ENCODE results near the gene NBPF12.
"Not testable (repeated sequence)": the region's sequence is repeated elsewhere in the genome, so short reads cannot be mapped to it uniquely, and the experiment has no call there.

Gene NBPF12, protein sequence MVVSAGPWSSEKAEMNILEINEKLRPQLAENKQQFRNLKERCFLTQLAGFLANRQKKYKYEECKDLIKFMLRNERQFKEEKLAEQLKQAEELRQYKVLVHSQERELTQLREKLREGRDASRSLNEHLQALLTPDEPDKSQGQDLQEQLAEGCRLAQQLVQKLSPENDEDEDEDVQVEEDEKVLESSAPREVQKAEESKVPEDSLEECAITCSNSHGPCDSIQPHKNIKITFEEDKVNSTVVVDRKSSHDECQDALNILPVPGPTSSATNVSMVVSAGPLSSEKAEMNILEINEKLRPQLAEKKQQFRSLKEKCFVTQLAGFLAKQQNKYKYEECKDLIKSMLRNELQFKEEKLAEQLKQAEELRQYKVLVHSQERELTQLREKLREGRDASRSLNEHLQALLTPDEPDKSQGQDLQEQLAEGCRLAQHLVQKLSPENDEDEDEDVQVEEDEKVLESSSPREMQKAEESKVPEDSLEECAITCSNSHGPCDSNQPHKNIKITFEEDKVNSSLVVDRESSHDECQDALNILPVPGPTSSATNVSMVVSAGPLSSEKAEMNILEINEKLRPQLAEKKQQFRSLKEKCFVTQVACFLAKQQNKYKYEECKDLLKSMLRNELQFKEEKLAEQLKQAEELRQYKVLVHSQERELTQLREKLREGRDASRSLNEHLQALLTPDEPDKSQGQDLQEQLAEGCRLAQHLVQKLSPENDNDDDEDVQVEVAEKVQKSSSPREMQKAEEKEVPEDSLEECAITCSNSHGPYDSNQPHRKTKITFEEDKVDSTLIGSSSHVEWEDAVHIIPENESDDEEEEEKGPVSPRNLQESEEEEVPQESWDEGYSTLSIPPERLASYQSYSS (N-terminal part only)

DNA sequence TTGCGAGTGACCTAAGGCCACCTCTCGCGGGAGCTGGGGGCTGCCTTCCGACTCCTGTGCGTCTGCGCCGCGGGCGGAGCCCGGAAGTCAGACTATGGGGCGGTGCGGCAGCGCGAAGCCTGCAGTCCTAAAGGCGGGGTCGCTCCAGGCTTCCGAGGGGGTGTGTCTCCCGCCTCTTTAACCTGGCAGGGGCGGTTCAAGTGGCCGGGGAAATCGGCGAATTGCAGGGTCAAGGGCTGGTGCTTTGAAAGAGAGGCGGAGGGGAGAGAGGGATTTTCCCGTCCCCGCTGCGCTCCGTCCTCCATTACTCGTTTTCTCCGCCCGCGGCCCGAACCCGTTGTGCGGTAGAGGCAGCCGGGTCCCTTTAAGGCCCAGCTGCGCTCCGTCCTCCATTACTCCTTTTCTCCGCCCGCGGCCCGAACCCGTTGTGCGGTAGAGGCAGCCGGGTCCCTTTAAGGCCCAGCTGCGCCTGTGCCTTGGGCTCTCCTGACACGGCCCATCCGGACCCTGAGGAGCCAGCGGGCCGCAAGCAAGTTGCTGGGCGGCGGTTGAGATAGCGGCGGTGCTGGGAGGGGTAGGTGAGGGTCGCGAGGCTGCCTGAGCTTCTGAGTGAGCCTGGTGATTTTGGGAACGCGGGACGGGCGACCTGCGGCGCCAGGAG, at the start of gene NBPF12:
NBPF12 (plus strand) TSS at position 83 of the 661 bp plus-strand sequence. CDS start 21,820 bp downstream, outside the sequence.
- peak; percentile 68 for DNase-seq (ENCODE audit: low spot score)

DNA sequence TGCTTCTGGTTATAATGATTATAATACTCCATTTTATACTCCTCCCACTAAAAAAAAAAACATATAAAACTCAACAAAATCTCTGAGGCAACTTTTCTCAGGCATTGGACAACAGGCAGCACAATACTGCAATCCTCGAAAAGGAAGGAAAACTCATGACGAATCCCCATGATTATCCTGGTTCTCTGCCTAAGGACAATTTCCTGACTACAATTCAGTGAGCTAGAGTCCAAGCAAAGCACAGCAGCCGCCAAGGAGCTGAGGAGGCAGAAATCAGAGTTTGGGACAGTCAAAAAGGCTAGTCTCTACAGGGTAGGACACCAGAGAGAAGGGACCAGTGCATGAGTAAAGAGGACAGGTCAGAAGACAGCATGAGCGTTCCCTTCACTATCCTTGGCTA, 46.8 kb upstream of the NBPF12 start:
- DNase-seq (ENCODE audit: low spot score) = not testable (repeated sequence)

DNA sequence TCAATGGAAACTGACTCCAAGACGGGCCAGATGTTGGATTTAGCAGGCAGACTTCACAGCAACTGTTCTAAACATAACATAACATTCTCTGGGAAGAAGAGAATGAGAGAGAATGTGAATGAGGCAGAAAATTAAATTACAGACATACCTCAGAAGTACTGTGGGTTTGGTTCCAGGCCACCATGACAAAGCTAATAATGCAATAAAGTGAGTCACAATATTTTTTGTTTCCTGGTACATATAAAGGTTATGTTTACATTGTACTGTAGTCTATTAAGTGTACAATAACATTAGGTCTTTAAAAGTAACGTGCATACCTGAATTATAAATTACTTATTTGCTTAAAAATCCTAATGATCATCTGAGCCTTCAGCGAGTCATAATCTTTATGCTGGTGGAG, 45.8 kb upstream of the NBPF12 start:
- DNase-seq (ENCODE audit: low spot score) = not testable (repeated sequence)

DNA sequence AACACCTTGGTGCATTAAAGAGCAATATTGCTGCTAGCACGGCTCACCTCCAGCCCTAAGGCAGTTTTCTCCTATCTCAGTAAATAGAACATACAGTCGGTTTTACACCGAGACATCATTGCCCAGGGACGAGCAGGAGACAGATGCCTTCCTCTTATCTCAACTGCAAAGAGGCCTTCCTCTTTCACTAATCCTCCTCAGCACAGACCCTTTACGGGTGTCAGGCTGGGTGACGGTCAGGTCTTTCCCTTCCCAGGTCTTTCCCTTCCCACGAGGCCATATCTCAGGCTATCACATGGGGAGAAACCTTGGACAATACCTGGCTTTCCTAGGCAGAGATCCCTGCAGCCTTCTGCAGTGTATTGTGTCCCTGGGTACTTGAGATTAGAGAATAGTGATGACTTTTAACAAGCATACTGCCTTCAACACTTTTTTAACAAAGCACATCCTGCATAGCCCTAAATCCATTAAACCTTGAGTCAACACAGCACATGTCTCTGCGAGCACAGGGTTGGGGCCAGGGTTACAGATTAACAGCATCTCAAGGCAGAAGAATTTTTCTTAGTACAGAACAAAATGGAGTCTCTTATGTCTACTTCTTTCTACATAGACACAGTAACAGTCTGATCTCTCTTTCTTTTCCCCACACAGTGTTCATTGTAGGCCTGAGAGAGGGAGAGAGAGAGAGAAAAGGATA, 30.4 kb upstream of the NBPF12 start:
- DNase-seq (ENCODE audit: low spot score) = not testable (repeated sequence)

- peak; percentile 41 for DNase-seq (ENCODE audit: low spot score)
Observed at GRCh38 chr1:146912975-146913374, 25.1 kb upstream of the NBPF12 start.

GRCh38 chr1:146920811-146921210, 17.3 kb upstream of the NBPF12 start:
- not testable (repeated sequence) for DNase-seq (ENCODE audit: low spot score)

- DNase-seq (ENCODE audit: low spot score) = not testable (repeated sequence)
Observed at GRCh38 chr1:146922614-146923013, 15.5 kb upstream of the NBPF12 start.

DNA sequence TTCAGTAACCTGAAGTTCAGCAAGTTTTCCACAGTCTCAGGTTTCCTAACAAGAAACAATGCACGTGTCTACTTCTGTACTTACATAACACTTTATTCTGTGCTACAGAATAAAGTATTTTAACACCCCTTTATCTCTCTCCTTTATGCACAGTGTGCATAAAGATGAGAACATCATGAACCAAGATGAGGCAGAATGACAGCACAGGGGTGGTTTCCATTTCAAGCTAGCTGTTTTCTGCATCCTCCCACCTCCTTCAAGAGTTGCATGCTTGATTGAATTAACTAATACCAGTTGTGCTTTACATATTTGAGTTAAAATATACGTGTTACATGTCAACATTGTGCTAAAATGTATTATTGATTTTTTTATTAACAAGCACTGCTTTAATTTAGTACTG, 14.0 kb upstream of the NBPF12 start:
- DNase-seq (ENCODE audit: low spot score) = not testable (repeated sequence)

DNA sequence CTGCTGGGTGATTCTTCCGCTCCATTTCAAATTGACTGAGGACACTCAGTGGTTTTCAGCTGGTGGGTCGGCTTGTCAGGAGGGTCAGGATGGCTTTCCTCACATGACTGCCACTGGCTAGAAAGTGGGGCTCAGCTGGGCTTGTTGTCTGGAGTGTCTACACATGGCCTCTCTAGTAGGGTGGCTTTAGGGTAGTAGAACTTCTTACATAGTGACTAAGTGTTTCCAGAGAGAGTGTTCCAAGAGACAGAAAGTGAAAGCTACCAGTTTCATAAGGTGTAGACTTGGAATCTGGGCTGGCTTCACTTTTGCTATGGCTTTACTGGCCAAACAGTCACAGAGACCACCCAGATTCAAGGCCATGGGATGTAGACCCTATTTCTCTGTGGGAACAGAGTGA, 11.7 kb upstream of the NBPF12 start:
- DNase-seq (ENCODE audit: low spot score) = not testable (repeated sequence)

GRCh38 chr1:146930225-146930624, 7.9 kb upstream of the NBPF12 start:
- not testable (repeated sequence) for DNase-seq (ENCODE audit: low spot score)

GRCh38 chr1:146934390-146935223, 3.5 kb upstream of the NBPF12 start:
- DNase-seq (ENCODE audit: low spot score) = not testable (repeated sequence)

DNA sequence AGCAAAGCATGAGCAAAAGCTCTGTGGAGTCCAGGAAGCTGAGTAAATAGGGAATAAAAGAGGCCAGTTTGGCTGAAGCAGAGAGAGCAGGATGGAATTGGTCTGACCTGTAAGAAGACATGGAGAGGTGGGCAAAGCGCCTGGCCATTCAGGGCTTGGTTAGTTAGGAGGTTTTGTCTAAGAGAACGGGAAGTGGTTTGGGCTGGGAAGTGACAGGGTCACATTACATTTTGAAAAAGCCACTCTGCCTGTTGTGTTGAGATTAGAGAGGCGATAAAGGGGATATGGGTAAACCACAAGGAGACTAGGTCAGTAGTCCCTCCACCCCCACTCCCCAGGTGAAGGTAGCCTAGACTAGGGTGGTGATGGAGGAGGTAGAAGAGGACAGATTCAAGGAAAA, 662 bp upstream of the NBPF12 start:
- DNase-seq (ENCODE audit: low spot score) = not testable (repeated sequence)

- DNase-seq (ENCODE audit: low spot score) = peak; percentile 37
Observed at GRCh38 chr1:146938927-146939786, 1.0 kb downstream of the NBPF12 start.

DNA sequence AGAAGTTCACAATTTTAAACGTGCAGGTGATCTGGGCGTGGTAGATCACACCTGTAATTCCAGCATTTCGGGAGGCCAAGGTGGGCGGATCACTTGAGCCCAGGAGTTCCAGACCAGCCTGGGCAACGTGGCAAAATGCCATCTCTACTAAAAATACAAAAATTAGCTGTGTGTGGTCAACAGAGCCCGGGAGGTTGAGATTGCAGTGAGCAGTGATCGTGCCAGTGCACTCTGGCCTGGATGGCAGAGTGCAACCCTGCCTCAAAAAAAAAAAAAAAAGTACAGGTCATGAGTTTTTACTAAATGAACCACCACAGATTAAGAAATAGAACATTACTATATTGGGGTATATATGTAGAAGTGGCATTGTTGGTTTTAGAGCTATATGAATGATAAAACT, 2.2 kb downstream of the NBPF12 start:
- not testable (repeated sequence) for DNase-seq (ENCODE audit: low spot score)

- DNase-seq (ENCODE audit: low spot score) = not testable (repeated sequence)
Observed at GRCh38 chr1:146943342-146943886, 5.3 kb downstream of the NBPF12 start.

DNA sequence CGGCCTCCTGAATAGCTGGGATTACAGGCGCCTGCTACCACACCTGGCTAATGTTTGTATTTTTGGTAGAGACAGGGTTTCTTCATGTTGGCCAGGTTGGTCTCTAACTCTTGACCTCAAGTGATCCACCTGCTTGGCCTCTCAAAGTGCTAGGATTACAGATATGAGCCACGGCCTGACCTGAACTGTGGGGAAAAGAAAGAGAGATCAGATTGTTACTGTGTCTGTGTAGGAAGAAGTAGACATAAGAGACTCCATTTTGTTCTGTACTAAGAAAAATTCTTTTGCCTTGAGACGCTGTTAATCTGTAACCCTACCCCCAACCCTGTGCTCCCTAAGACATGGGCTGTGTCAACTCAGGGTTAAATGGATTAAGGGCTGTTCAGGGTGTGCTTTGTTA, 10.0 kb downstream of the NBPF12 start:
- DNase-seq (ENCODE audit: low spot score) = not testable (repeated sequence)

DNA sequence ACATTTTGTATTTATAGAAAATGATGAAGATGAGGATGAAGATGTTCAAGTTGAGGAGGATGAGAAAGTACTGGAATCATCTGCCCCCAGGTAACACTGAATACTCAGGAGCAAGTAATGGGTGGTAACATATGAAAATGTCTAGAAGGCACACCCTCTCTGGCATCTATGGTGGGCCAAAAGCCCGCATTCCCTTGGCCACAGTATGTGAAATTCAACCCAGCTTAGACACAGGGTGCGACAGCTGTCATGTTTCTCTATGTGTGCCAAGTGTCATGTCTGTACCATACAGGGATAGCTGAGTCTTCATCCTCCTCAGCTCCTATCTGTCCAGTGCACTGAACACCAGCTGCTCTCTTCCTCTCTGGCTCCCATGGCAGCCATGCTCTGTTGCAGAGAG, 26.2 kb downstream of the NBPF12 start:
- DNase-seq (ENCODE audit: low spot score) = not testable (repeated sequence)

DNA sequence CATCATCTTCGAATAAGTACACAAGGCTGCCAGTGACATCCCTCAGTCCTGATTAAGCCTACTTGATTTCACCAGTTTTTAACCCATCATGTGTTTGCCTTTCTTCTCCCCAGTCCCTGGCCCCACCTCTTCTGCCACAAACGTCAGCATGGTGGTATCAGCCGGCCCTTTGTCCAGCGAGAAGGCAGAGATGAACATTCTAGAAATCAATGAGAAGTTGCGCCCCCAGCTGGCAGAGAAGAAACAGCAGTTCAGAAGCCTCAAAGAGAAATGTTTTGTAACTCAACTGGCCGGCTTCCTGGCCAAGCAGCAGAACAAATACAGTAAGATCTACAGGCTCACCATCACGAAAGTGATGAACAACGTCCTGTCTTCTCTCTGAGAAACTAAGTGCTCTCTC, 28.2 kb downstream of the NBPF12 start:
- DNase-seq (ENCODE audit: low spot score) = not testable (repeated sequence)

- not testable (repeated sequence) for DNase-seq (ENCODE audit: low spot score)
Observed at GRCh38 chr1:146970656-146971055, 32.5 kb downstream of the NBPF12 start.
